HEK293 (cell line): ENCODE measurements around the gene DNAL4.

Source experiments
- CTCF ChIA-PET: fragments of 350-600 bp; formaldehyde crosslinking; extraction: SDS; loops from one replicate; lab custom pipeline; 2021; ENCODE audit warnings: antibody characterized with exemption; lab: Yijun Ruan, JAX
- POLR2A ChIA-PET: fragments of 300-600 bp; formaldehyde crosslinking; extraction: SDS; loops from one replicate; lab custom pipeline; 2020; ENCODE audit warnings: antibody characterized with exemption, inconsistent platforms; lab: Yijun Ruan, JAX
- H3K27ac ChIP-seq: fragments of 200-500 bp; sonication (Bioruptor generic); 2 replicates; pipeline ENCODE4 v1.5.1; 2014; ENCODE audit warnings: low read depth, low read length, control low read depth, inconsistent platforms; ENCODE audit errors: extremely low read depth
- H3K36me3 ChIP-seq, 2 experiments: fragments of 200-500 bp in 1 of 2; sonication (Bioruptor generic) in 1 of 2; 1 replicate in 1 of 2; 2 replicates in 1 of 2; pipeline ENCODE4 v1.5.1; 2014 to 2017; ENCODE audit warnings: inconsistent platforms in 2 of 2, low read length in 2 of 2; ENCODE audit not compliant: control insufficient read depth in 2 of 2, insufficient read depth in 1 of 2
- H3K4me1 ChIP-seq: fragments of 200-500 bp; sonication (Bioruptor generic); 2 replicates; pipeline ENCODE4 v1.5.1; 2014; ENCODE audit warnings: mild to moderate bottlenecking, low read length, inconsistent platforms; ENCODE audit not compliant: control insufficient read depth, insufficient read depth
- H3K4me3 ChIP-seq: 2 replicates; pipeline ENCODE4 v1.5.1; 2011; ENCODE audit warnings: low read depth, mild to moderate bottlenecking, control low read depth, low read length, moderate library complexity
- H3K9me3 ChIP-seq: fragments of 200-500 bp; sonication (Bioruptor generic); 2 replicates; pipeline ENCODE4 v1.5.1; 2014; ENCODE audit warnings: low read depth, low read length, inconsistent platforms; ENCODE audit not compliant: control insufficient read depth, insufficient read depth
- KLF7 ChIP-seq: fragments of 450-650 bp; formaldehyde crosslinking; IDR thresholded peaks from 2 replicates; pipeline ENCODE4 v1.5.1; 2016; ENCODE audit warnings: missing biosample characterization, missing genetic modification characterization, borderline replicate concordance
- OSR2 ChIP-seq: fragments of 450-650 bp; formaldehyde crosslinking; IDR thresholded peaks from 2 replicates; pipeline ENCODE4 v1.5.1; 2016; ENCODE audit warnings: missing biosample characterization, missing genetic modification characterization
- RBAK ChIP-seq: fragments of 450-650 bp; formaldehyde crosslinking; IDR thresholded peaks from 2 replicates; pipeline ENCODE4 v1.5.1; 2016; ENCODE audit warnings: missing biosample characterization, missing genetic modification characterization
- YY1 ChIP-seq: fragments of 450-650 bp; formaldehyde crosslinking; IDR thresholded peaks from 2 replicates; pipeline ENCODE4 v1.5.1; 2018; ENCODE audit warnings: missing biosample characterization, missing genetic modification characterization
- YY2 ChIP-seq: fragments of 450-650 bp; formaldehyde crosslinking; IDR thresholded peaks from 2 replicates; pipeline ENCODE4 v1.5.1; 2016; ENCODE audit warnings: missing biosample characterization, missing genetic modification characterization
- ZIC2 ChIP-seq: fragments of 450-650 bp; formaldehyde crosslinking; IDR thresholded peaks from 2 replicates; pipeline ENCODE4 v1.5.1; 2016; ENCODE audit warnings: missing biosample characterization, missing genetic modification characterization
- ZNF558 ChIP-seq: fragments of 450-650 bp; formaldehyde crosslinking; IDR thresholded peaks from 2 replicates; pipeline ENCODE4 v1.5.1; 2016; ENCODE audit warnings: missing biosample characterization, missing genetic modification characterization
- ZNF600 ChIP-seq: fragments of 450-650 bp; formaldehyde crosslinking; IDR thresholded peaks from 2 replicates; pipeline ENCODE4 v1.5.1; 2016; ENCODE audit warnings: missing biosample characterization, missing genetic modification characterization
- ZNF670 ChIP-seq: fragments of 450-650 bp; formaldehyde crosslinking; IDR thresholded peaks from 2 replicates; pipeline ENCODE4 v1.5.1; 2016; ENCODE audit warnings: missing biosample characterization, missing genetic modification characterization, low read depth
- ZNF677 ChIP-seq: fragments of 450-650 bp; IDR thresholded peaks from 2 replicates; pipeline ENCODE4 v1.5.0; 2018; ENCODE audit warnings: missing biosample characterization, mild to moderate bottlenecking, missing genetic modification characterization, moderate library complexity
- ZNF76 ChIP-seq: fragments of 450-650 bp; formaldehyde crosslinking; IDR thresholded peaks from 2 replicates; pipeline ENCODE4; 2016; ENCODE audit warnings: low read depth, missing biosample characterization, missing genetic modification characterization, borderline replicate concordance
- ZSCAN23 ChIP-seq: fragments of 450-650 bp; formaldehyde crosslinking; IDR thresholded peaks from 2 replicates; pipeline ENCODE4 v1.5.1; 2016; ENCODE audit warnings: missing biosample characterization, missing genetic modification characterization
- TF ChIP-seq, protein P1 (sequence below): fragments of 450-650 bp; IDR thresholded peaks from 2 replicates; pipeline ENCODE4 v1.5.1; 2018; ENCODE audit warnings: missing biosample characterization, missing genetic modification characterization
- TF ChIP-seq, protein P2 (sequence below): fragments of 450-650 bp; formaldehyde crosslinking; IDR thresholded peaks from 2 replicates; pipeline ENCODE4 v1.5.1; 2016; ENCODE audit warnings: missing biosample characterization, missing genetic modification characterization
- TF ChIP-seq, protein P3 (sequence below): fragments of 450-650 bp; formaldehyde crosslinking; IDR thresholded peaks from 2 replicates; pipeline ENCODE4 v1.5.1; 2016; ENCODE audit warnings: missing biosample characterization, missing genetic modification characterization

Gene DNAL4

DNA sequence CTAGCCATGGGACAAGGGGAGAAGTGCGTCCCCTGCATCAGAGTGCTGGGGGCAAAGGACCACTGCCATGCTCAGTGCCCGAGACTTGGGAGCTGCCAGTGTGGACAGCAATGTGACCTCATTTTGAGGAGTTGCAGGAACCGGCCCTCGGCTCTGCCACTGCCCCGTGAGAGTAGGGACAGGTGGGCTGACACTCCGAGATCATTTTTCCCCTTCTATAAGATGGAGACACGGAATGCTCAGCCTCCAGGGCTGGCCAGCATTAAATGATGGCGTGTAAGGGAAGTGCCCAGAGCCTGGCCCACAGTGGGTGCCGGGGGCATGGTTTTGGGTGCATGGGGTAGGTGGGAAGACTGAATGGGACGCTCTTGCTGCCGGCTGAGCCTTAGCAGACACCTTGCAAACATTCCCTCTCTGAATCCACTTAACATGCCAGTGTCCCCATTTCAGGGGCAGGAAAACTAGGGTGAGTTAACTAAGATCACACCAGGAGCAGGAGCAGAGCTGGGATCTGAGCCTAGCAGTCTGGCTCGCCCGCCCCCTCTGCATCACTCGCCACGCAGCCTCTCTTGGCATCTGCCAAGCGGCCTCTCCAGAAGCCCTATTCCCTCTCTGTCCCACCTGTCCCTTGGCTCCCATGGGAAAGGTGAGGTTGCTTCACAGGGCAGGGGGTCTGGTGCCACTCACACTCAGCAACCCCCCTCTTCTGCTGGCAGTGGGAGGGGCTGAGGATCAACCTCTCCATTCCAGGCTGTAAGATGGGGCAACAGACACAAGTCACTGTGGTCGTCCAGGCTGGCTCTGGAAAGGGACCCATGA is 36.3 kb upstream of the DNAL4 start:
- Histone ChIP-seq H3K27ac (no peak overlapping the region), H3K4me3 (no peak overlapping the region), H3K36me3 (no peaks in the 10 kb centered on the region), H3K4me1 (no peaks in the 10 kb centered on the region), H3K9me3 (no peaks in the 10 kb centered on the region)
- ChIA-PET CTCF (no interaction called here), POLR2A (no interaction called here)
- TF ChIP-seq ZSCAN23 = no peak
- no peak for TF ChIP-seq ZNF670 (tag by site-specific recombination)
- no peak for TF ChIP-seq ZNF677 (tag by site-specific recombination)
- no peak for TF ChIP-seq ZNF600
- TF ChIP-seq YY2 (tag by site-specific recombination) = no peak
- TF ChIP-seq KLF7 = no peak

DNA sequence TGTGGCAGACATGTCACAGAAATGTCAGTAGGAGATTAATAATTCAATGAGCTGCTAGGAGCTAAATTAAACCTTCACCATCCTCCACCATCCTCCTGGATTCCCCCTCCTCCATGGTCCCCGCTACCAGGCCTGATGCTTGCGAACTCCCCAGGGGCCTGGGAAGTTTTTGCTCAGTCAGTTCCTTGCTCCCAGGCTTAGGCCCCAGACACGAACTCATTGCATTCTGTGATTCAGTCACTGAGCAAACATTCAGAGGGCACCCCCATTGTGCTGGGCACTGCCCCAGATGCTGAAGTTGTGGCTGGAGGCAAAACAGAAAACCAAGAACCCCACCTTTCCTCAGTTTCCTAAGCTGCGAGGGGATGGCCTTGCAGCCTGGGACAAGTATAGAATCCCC is 35.5 kb upstream of the DNAL4 start:
- Histone ChIP-seq H3K4me3 (no peak overlapping the region), H3K36me3 (no peaks in the 10 kb centered on the region), H3K27ac (no peak overlapping the region), H3K9me3 (no peaks in the 10 kb centered on the region), H3K4me1 (no peaks in the 10 kb centered on the region)
- ChIA-PET CTCF (interaction anchor here (1.0 kb wide), 3 partner anchors 9 to 61 kb away, joined by 4 read pairs; no protein-coding TSS in a partner anchor), POLR2A (no interaction called here)
- TF ChIP-seq ZIC2 (0 out of 2 replicates have a peak, but pooled peaks have one; percentile 15), ZNF558 (tag by site-specific recombination) (no peak)

DNA sequence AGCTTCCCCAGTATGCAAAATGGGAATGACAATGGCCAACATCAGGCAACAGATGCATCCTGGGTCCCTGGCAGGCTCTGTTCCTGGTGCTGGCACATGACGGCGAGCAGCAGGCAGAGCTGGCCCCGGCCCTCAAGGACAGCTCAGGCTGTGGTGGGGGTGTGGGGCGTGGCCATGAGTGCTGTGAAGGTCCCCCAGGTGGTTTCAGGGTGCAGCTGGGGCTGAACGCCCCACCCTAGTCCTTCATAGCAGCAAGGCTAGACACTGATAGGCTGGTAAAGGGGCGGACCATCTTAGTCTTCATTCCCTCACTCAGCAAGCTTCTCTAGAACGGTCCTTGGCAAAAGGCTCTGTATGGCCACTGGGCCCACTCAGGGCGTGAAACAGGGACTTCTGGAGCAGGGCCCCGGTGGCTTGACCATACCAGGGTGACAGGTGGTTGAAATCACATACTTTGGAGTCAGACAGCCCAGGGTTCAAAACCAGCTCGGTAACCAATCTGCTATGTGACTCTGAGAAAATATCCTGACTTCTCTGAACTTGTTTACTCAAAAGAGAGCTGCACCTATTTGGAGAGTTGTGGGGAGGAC is 34.8 kb upstream of the DNAL4 start:
- ChIA-PET CTCF (interaction anchor here (0.7 to 1.0 kb wide), 4 partner anchors 8 to 60 kb away, joined by 4 to 5 read pairs (median 4); no protein-coding TSS in a partner anchor), POLR2A (interaction anchor here (0.6 kb wide), 1 partner anchor 424 kb away, joined by 3 read pairs; no protein-coding TSS in a partner anchor)

More for the DNA sequence above, 34.8 kb upstream of the DNAL4 start:
- no peak overlapping the region for H3K4me3 ChIP-seq
- H3K4me1 ChIP-seq = no peaks in the 10 kb centered on the region
- no peaks in the 10 kb centered on the region for H3K36me3 ChIP-seq
- TF ChIP-seq RBAK (tag by site-specific recombination) (no peak), ZNF76 (tag by site-specific recombination) (no peak), OSR2 (no peak), YY1 (tag by site-specific recombination) (no peak)
- TF ChIP-seq, protein P1, sequence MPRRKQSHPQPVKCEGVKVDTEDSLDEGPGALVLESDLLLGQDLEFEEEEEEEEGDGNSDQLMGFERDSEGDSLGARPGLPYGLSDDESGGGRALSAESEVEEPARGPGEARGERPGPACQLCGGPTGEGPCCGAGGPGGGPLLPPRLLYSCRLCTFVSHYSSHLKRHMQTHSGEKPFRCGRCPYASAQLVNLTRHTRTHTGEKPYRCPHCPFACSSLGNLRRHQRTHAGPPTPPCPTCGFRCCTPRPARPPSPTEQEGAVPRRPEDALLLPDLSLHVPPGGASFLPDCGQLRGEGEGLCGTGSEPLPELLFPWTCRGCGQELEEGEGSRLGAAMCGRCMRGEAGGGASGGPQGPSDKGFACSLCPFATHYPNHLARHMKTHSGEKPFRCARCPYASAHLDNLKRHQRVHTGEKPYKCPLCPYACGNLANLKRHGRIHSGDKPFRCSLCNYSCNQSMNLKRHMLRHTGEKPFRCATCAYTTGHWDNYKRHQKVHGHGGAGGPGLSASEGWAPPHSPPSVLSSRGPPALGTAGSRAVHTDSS (tag by site-specific recombination) = no peak
- TF ChIP-seq, protein P2, sequence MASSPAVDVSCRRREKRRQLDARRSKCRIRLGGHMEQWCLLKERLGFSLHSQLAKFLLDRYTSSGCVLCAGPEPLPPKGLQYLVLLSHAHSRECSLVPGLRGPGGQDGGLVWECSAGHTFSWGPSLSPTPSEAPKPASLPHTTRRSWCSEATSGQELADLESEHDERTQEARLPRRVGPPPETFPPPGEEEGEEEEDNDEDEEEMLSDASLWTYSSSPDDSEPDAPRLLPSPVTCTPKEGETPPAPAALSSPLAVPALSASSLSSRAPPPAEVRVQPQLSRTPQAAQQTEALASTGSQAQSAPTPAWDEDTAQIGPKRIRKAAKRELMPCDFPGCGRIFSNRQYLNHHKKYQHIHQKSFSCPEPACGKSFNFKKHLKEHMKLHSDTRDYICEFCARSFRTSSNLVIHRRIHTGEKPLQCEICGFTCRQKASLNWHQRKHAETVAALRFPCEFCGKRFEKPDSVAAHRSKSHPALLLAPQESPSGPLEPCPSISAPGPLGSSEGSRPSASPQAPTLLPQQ (tag by site-specific recombination) = no peak
- TF ChIP-seq, protein P3, sequence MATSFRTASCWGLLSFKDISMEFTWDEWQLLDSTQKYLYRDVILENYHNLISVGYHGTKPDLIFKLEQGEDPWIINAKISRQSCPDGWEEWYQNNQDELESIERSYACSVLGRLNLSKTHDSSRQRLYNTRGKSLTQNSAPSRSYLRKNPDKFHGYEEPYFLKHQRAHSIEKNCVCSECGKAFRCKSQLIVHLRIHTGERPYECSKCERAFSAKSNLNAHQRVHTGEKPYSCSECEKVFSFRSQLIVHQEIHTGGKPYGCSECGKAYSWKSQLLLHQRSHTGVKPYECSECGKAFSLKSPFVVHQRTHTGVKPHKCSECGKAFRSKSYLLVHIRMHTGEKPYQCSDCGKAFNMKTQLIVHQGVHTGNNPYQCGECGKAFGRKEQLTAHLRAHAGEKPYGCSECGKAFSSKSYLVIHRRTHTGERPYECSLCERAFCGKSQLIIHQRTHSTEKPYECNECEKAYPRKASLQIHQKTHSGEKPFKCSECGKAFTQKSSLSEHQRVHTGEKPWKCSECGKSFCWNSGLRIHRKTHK = no peak
- no peaks in the 10 kb centered on the region for H3K9me3 ChIP-seq
- no peak overlapping the region for H3K27ac ChIP-seq
